Measurements from ENCODE around the gene KCNJ6. TPM values are rescaled to one million over a fixed set of nuclear protein-coding genes. Genes with fewer than 3 reads are reported as not detected.

KCNJ6 gene
- total RNA-seq, 1 donor from 2014 or later = 4.4 TPM

DNA sequence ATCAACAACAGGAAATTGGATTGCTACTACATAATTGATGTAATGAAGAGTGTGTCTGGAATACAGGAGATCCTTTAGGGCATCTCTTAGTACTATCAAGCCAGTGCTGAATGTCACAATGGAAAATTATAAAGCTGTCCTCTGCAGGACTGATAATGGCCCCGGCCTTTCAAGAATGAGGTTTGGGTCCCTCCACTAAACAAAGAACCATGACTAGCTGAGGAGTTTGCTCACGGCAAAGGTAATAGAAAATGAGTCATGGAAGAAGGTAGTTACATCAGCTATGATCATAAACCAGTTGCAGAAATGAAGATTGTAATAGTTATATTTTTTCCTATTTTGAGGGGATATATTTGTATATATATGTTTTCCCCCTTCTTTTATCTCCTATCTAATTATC, 145.8 kb downstream of the KCNJ6 start:
- Mint-ChIP-seq H3K9me3 (ENCODE audit: low read depth) (no peaks in the 10 kb centered on the region), H3K4me1 (ENCODE audit: low read depth) (peaks cover 22% of the 10 kb centered on the region), H3K4me3 (ENCODE audit: unreplicated experiment) (no peak overlapping the region), H3K27ac (ENCODE audit: unreplicated experiment) (no peak overlapping the region), H3K27me3 (ENCODE audit: low read depth) (no peaks in the 10 kb centered on the region), H3K36me3 (ENCODE audit: low read depth) (no peaks in the 10 kb centered on the region)
- DNase-seq (ENCODE audit: low spot score) = no peak
- TF ChIP-seq CTCF (IDR thresholded peaks at IDR 0.05) = no peak

- Mint-ChIP-seq H3K9me3 (ENCODE audit: low read depth) (no peaks in the 10 kb centered on the region), H3K4me1 (ENCODE audit: low read depth) (peaks cover 22% of the 10 kb centered on the region), H3K36me3 (ENCODE audit: low read depth) (no peaks in the 10 kb centered on the region), H3K4me3 (ENCODE audit: unreplicated experiment) (no peak overlapping the region), H3K27me3 (ENCODE audit: low read depth) (no peaks in the 10 kb centered on the region), H3K27ac (ENCODE audit: unreplicated experiment) (no peak overlapping the region)
- no peak for TF ChIP-seq CTCF (IDR thresholded peaks at IDR 0.05)
- no peak for DNase-seq (ENCODE audit: low spot score)
Observed at GRCh38 chr21:37769656-37770055, 146.6 kb downstream of the KCNJ6 start.

DNA sequence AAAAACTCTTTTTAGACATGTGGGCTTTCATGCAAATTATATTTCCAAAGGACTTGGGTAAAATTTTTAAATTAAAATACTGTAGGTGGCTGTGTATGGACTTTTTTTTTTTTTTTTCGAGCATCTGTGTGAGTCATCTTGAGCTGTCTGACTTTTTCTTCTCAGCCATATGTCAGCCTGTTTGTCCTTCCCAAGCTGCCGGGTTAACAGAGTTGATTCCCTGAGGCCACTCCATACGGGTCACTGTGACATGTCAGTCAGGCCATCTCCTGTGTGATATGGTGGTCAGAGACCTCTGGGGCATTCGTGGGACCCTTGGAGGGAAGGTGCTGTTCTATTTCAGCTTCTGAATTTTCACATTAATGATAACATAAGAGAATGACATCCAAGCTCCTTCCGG, 148.3 kb downstream of the KCNJ6 start:
- no peak overlapping the region for H3K4me3 Mint-ChIP-seq (ENCODE audit: unreplicated experiment)
- no peak for TF ChIP-seq CTCF (IDR thresholded peaks at IDR 0.05)
- H3K27ac Mint-ChIP-seq (ENCODE audit: unreplicated experiment) = peak overlapping the region; percentile 80
- H3K9me3 Mint-ChIP-seq (ENCODE audit: low read depth) = no peaks in the 10 kb centered on the region
- H3K36me3 Mint-ChIP-seq (ENCODE audit: low read depth) = no peaks in the 10 kb centered on the region
- H3K27me3 Mint-ChIP-seq (ENCODE audit: low read depth) = no peaks in the 10 kb centered on the region
- H3K4me1 Mint-ChIP-seq (ENCODE audit: low read depth) = peaks cover 26% of the 10 kb centered on the region
- no peak for DNase-seq (ENCODE audit: low spot score)

DNA sequence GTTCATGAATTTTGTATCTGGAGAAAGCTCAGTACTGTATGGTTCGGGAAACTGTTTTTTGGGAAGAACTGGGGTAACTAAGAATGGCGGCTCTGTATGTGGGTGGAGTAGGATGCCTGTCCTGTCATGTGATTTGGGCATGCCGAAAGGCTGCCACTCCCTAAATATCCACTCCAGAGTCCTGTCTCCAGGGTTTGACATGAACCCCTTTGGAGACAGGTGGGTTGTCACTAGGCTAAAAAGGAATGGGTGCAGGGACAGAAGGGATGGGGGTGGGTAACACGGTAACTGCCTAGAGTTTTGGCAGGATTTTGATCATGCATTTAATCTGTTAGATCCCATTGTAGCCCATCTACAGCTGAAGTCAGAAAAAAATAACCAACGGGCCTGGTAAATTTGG, 150.1 kb downstream of the KCNJ6 start:
- Mint-ChIP-seq H3K9me3 (ENCODE audit: low read depth) (no peaks in the 10 kb centered on the region), H3K4me3 (ENCODE audit: unreplicated experiment) (no peak overlapping the region), H3K27ac (ENCODE audit: unreplicated experiment) (no peak overlapping the region), H3K27me3 (ENCODE audit: low read depth) (no peaks in the 10 kb centered on the region), H3K36me3 (ENCODE audit: low read depth) (no peaks in the 10 kb centered on the region), H3K4me1 (ENCODE audit: low read depth) (peaks cover 26% of the 10 kb centered on the region)
- DNase-seq (ENCODE audit: low spot score) = no peak
- no peak for TF ChIP-seq CTCF (IDR thresholded peaks at IDR 0.05)

DNA sequence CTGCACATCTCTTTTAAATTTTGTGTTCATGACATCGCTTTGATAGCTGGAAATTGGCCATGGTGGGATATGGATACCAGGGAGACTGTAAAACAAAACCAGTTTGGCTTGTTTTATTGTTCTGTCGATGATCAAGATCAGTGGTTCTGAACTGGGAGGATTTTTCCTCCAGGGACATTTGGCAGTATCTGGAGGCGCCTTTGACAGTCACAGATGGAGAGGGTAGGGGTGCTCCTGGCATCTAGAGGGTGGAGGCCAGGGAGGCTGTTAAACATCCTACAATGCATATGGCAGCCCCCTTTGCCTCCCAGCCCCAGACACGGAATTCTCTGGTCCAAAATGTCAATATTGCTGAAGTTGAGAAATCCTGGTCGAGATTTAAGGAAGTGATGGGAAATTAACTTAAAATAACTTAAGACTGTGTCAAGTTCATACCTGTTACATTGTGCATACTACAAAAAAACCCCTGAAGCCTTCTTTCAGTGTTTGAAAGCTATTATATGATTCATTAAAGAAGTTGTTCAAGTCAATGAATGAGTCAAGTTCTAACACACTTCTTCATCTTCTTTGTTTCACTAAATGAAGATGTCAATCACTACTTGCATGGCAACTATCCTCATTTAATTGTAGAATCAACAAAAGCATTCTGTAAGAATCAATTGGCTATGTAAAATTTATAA, 150.9 kb downstream of the KCNJ6 start:
- no peaks in the 10 kb centered on the region for H3K36me3 Mint-ChIP-seq (ENCODE audit: low read depth)
- H3K9me3 Mint-ChIP-seq (ENCODE audit: low read depth) = no peaks in the 10 kb centered on the region
- no peak overlapping the region for H3K27ac Mint-ChIP-seq (ENCODE audit: unreplicated experiment)
- DNase-seq (ENCODE audit: low spot score) = no peak
- peaks cover 26% of the 10 kb centered on the region for H3K4me1 Mint-ChIP-seq (ENCODE audit: low read depth)
- no peak for TF ChIP-seq CTCF (IDR thresholded peaks at IDR 0.05)
- no peaks in the 10 kb centered on the region for H3K27me3 Mint-ChIP-seq (ENCODE audit: low read depth)
- H3K4me3 Mint-ChIP-seq (ENCODE audit: unreplicated experiment) = no peak overlapping the region

All from chondrocyte (in vitro differentiated cells).